Activated T-helper 1 cell treated with anti-CD3 and anti-CD28 coated beads, Interleukin-12 subunit alpha, Interleukin-12 subunit beta, Interleukin-2, Interleukin-4 antibody, amounts not matched to agents 30 ng/mL and 10 ng/mL and 1 ng/mL, durations not matched to agents 14 hours and 24 hours and 36 hours (primary cell): Measurements from ENCODE around the gene MAFG. TPM values are rescaled to one million over a fixed set of nuclear protein-coding genes. Genes with fewer than 3 reads are reported as not detected.

Experiments
- DNase-seq: peaks from one replicate; pipeline ENCODE4 v3.0.0; 2021; ENCODE audit warnings: low spot score
- H3K27ac Mint-ChIP-seq: one replicate; pipeline ENCODE4 v1.8.0; 2021; ENCODE audit warnings: mild to moderate bottlenecking, mixed read lengths
- H3K27me3 Mint-ChIP-seq: one replicate; pipeline ENCODE4 v1.8.0; 2022; ENCODE audit warnings: mild to moderate bottlenecking, moderate library complexity, mixed read lengths; ENCODE audit not compliant: insufficient read depth
- H3K36me3 Mint-ChIP-seq: one replicate; pipeline ENCODE4 v1.8.0; 2021; ENCODE audit warnings: low read depth, mixed read lengths
- H3K4me1 Mint-ChIP-seq: one replicate; pipeline ENCODE4 v1.8.0; 2021; ENCODE audit warnings: low read depth, mixed read lengths
- H3K4me3 Mint-ChIP-seq: one replicate; pipeline ENCODE4 v1.8.0; 2021; ENCODE audit warnings: mild to moderate bottlenecking, moderate library complexity, mixed read lengths
- H3K9me3 Mint-ChIP-seq: one replicate; pipeline ENCODE4 v1.8.0; 2021; ENCODE audit warnings: mixed read lengths
- intact Hi-C: fragments of 100-400 bp; cut with micrococcal nuclease; formaldehyde crosslinking; loops from one replicate; pipeline ENCODE4 v1.15.1; 2024
- total RNA-seq: library from RNA; stranded (reverse); gene quantifications from 2 replicates; pipeline ENCODE4 v1.2.3, GENCODE V29; 2022

Gene MAFG
- total RNA-seq, 1 donor from 2014 or later: 33.8 TPM

DNA sequence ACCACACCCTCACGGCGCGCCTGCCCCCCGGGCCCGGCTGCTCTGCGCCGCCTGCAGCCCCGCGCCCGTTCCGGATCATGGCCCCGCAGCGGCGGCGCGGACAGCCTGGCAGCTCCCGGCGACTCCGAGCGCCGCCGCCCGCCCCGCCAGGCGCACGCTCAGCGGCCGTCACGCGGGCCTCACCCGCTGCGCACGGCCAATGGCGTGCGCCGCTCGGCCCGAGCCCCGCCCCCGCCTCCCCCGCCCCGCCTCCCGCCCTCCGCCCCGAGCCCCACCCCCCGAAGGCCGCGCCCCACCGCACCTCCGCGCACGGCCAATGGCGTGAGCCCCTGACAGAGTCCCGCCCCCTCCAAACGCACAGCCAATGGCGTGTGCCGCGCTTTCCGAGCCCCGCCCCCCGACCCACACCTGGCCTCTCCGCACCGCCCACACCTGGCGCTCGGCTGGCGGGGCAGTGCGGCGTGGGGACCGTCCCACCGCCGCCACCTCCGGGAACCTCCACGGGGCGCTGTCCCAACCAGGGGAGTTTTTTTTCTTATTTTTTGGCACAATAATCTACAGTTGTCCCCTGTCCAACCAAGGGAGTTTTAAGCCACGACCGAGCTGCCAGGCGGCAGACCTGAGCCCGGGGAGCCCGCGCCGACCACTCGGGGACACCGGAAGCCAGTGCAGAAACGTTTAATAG lies 16.1 kb downstream of the MAFG start, which contains the start of gene PCYT2:
Gene PCYT2 (minus strand): TSS at position 123 of the 685 bp plus-strand sequence. CDS start 44 bp downstream, at position 79.
- DNase-seq: peak; percentile 91
- intact Hi-C loops: loop anchor here (1.0 to 2.0 kb wide), 4 partner anchors 15 to 79 kb away; partner anchors contain the start of genes ALYREF, ANAPC11, MAFG and P4HB
- no peaks in the 10 kb centered on the region for H3K9me3 Mint-ChIP-seq
- H3K27me3 Mint-ChIP-seq: no peaks in the 10 kb centered on the region
- peaks cover 22% of the 10 kb centered on the region for H3K36me3 Mint-ChIP-seq
- H3K27ac Mint-ChIP-seq: peak within 1 kb of the TSS; percentile 61
- H3K4me1 Mint-ChIP-seq: peaks cover 26% of the 10 kb centered on the region
- H3K4me3 Mint-ChIP-seq: peak within 1 kb of the TSS; percentile 88

DNA sequence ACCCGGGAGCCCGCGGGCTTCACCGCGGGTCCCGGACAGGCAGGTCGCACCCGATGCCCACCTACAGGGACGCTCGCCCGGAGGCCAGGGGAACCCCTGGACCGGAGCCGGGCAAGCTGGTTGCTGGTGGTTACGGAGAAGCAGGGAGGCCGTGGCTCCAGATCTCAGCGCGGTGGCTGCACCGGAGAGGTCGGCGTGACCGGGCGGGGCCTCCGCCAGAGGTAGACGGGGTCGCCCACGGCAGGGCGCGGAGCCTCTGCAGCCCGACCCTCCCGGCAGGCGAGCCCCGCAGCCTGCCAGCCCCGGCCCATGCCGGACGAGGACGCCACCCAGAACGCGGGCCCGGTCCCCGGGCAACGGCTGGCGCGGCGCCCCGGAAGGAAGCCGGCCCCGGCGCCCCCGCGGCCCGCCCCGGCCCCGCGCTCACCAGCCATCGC lies 16.7 kb downstream of the MAFG start:
- Mint-ChIP-seq H3K27me3 (no peaks in the 10 kb centered on the region), H3K36me3 (peaks cover 18% of the 10 kb centered on the region), H3K4me1 (peaks cover 21% of the 10 kb centered on the region), H3K9me3 (no peaks in the 10 kb centered on the region), H3K4me3 (peak overlapping the region; percentile 88), H3K27ac (peak overlapping the region; percentile 48)
- DNase-seq: no peak
- intact Hi-C loops: loop anchor here (1.0 to 2.0 kb wide), 4 partner anchors 16 to 79 kb away; partner anchors contain the start of genes ALYREF, ANAPC11, MAFG and P4HB

DNA sequence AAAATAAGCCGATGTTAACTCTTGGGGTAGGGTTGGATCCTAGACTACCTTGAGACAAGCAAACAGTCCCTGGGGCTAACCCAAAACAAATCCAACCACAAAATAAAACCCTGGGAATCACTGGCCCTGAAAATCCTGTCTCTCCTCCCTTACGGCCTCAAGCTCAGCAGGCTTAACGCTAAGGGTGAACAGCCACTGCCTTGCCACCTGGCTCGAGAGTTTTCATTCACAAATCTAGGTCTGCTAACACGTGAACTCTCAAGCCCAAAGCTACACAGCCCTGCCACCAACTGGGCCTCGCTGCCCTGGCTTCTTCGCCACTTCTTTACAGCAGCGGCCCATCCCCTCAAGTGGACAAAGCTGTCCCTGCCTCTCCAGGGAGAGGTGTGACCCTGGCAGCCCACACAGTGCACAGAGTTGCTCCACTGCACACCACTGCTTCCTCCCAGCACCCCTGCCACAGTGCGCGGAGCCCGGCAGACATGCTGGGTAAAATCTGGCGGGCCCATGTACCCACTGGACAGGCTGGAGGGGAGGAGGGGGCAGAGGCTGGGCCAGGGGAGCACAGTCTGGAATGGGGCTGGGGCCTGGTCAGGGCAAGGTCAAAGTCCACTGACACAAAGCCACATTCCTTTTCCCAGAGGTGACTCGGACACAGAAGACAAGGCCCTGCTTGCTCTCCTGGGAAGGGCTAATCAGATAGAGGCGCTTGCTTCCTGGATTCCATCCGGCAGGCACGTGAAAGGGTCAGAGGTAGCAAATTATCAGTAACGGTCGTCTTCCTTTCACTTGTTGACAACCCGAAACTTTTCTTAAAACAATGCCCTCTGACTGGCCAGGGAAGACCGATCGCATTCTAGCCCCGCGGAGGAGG lies 17.3 kb downstream of the MAFG start:
- peaks cover 17% of the 10 kb centered on the region for H3K36me3 Mint-ChIP-seq
- no peaks in the 10 kb centered on the region for H3K27me3 Mint-ChIP-seq
- peak overlapping the region; percentile 48 for H3K27ac Mint-ChIP-seq
- no peak for DNase-seq
- H3K9me3 Mint-ChIP-seq: no peaks in the 10 kb centered on the region
- intact Hi-C loops: loop anchor here (2.0 kb wide), 2 partner anchors 17 to 19 kb away; partner anchors contain the start of genes ALYREF, ANAPC11 and MAFG
- peak overlapping the region; percentile 88 for H3K4me3 Mint-ChIP-seq
- peaks cover 19% of the 10 kb centered on the region for H3K4me1 Mint-ChIP-seq

DNA sequence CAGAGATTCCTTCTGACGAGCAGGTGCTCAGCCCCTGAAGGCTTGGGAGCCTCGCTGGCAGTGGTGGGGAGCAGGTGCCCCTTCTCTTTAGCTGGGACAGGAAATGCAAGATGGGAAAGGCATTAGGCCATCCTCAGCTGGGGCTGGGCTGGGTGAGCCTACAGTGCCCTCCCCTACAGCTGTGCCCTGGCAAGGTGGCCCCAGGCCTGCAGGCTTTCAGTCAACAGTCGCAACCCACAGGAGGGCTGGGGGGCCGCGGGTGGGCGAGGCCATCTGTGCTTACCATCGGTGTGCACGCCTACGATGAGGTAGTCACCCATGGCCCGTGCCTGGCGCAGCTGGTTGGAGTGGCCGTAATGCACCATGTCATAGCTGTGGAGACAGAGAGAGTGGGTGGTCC lies 18.3 kb downstream of the MAFG start:
- no peaks in the 10 kb centered on the region for H3K27me3 Mint-ChIP-seq
- peaks cover 19% of the 10 kb centered on the region for H3K4me1 Mint-ChIP-seq
- intact Hi-C loops: no loop called here
- peak overlapping the region; percentile 23 for H3K27ac Mint-ChIP-seq
- peak overlapping the region; percentile 88 for H3K4me3 Mint-ChIP-seq
- H3K9me3 Mint-ChIP-seq: no peaks in the 10 kb centered on the region
- no peak for DNase-seq
- peaks cover 14% of the 10 kb centered on the region for H3K36me3 Mint-ChIP-seq

DNA sequence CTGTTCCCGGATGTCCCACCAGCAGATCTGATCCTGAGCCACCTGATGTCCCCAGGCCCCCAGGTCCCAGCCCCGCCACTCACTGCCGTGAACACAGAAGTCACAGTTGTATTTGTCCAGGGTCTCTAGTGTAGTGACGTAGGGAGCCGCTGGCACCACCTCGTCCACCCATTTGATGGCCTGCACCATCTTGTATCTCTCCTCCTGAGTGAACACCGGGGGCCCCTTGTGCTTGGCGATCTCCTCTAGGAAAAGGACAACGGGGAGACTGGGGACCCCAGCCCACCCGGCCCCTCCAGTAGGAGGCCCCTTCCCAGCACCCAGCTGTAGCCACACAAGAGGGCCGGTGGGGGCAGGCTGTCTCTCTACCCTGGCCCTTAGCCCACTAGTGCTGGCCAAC lies 18.7 kb downstream of the MAFG start:
- Mint-ChIP-seq H3K36me3 (peaks cover 14% of the 10 kb centered on the region), H3K9me3 (no peaks in the 10 kb centered on the region), H3K4me3 (peak overlapping the region; percentile 88), H3K27me3 (no peaks in the 10 kb centered on the region), H3K27ac (no peak overlapping the region), H3K4me1 (peaks cover 19% of the 10 kb centered on the region)
- intact Hi-C loops: no loop called here
- no peak for DNase-seq

DNA sequence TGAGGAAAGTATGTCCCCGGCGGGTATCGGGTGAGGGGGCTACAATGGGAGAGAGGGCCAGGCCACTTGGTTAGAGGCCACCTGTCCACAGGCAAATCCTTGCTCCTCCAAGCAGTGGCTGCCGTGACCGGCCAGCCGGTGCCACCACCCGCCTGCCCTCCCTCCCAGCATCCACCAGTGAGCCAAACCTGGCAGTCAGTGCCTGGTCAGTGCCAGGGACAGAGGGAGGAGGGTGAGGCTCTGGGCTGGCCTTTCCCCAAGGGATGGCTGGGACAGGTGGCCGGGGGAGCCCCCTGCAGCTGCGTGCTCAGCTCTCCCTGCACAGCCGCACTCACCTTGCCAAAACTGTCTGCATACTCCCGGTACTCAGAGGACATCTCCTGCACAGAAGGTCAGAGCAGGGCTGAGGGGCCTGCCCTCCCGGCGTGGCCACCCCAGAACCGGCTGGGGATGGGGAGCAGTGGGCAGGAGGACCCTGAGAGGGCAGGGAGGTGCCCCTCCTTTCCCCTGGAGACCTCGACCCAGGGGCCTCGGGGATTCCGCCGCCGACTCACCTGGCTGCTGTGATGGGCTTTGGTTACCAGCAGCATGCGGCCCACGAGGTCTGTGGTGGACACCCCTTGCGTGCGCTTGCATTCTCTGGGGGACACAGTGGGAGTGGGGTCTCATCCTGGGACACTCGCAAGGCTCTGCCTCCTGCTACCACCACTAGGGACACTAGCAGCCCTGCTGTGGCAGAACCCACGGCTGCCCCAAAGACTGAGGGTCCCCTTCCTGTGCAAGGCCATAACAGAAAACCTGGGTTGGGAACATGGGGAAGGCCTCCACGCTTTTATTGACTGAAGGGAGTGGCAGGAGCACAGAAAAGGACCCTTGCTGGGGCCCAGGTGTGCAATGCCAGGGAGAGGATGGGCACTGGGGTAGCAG lies 20.1 kb downstream of the MAFG start:
- no peaks in the 10 kb centered on the region for H3K27me3 Mint-ChIP-seq

DNA sequence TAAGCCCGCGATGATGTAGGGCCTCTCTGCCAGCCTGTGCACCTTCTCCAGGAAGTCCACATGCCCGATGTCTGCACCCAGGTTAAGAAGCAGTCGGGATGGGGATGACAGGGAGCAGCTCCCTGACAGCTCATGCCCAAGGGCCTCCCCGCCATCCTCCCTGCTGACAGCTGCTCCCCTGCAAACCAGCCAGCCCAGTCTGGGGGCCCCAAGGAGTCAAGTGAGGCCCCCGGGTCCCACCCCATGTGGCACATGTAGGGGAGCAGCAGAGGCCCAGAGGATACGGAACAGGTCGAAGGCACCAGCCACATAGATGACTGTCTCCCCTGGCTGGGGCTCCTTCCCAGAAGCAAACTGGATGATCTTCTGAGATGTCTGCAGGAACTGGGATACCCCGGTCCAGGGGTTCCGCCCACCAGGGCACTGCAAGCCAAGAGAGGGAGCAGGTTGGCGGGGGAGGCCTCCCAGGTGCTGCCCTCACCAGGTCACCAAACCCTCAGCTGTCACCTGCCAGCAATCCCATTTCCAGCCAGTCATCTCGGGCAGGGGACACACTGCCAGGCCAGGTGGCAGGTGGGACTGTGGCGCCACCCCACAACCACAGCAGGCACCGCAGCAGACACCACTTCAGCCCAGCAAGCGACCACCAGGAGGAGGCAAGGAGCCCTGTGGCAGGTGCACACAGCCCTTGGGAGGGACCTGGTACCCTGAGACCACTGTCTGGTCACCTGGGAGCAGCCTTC lies 20.9 kb downstream of the MAFG start:
- Mint-ChIP-seq H3K9me3 (no peaks in the 10 kb centered on the region), H3K4me3 (no peak overlapping the region), H3K27me3 (no peaks in the 10 kb centered on the region), H3K27ac (no peak overlapping the region), H3K4me1 (peaks cover 6% of the 10 kb centered on the region), H3K36me3 (peaks cover 5% of the 10 kb centered on the region)
- no peak for DNase-seq
- intact Hi-C loops: no loop called here

More for the DNA sequence above, 20.1 kb downstream of the MAFG start:
- Mint-ChIP-seq H3K4me1 (peaks cover 13% of the 10 kb centered on the region), H3K36me3 (peaks cover 7% of the 10 kb centered on the region), H3K27ac (no peak overlapping the region), H3K9me3 (no peaks in the 10 kb centered on the region), H3K4me3 (no peak overlapping the region)
- intact Hi-C loops: no loop called here
- no peak for DNase-seq

DNA sequence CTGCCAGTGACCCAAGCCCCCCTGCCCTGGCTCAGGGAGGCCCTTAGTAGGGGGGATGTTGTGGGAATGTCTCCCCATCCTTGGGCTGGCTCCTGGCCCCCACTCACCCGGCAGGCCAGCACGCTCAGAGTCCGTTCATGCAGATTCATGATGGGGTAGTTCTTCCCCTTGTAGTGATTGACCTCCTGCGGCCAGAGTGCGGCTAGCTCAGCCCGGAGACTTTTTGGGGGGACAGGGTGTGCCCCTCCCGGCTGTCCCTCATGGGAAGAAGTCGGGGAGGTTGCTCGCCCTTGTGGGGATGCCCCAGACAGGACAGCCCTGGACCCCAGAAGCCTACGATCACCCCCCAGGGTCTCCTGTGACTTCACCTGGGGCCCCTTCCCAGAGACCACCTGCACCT lies 21.5 kb downstream of the MAFG start:
- Mint-ChIP-seq H3K4me3 (no peak overlapping the region), H3K36me3 (peaks cover 7% of the 10 kb centered on the region), H3K27ac (no peak overlapping the region), H3K27me3 (peaks cover under 1% of the 10 kb centered on the region), H3K9me3 (no peaks in the 10 kb centered on the region), H3K4me1 (peaks cover 9% of the 10 kb centered on the region)
- intact Hi-C loops: no loop called here
- DNase-seq: no peak

DNA sequence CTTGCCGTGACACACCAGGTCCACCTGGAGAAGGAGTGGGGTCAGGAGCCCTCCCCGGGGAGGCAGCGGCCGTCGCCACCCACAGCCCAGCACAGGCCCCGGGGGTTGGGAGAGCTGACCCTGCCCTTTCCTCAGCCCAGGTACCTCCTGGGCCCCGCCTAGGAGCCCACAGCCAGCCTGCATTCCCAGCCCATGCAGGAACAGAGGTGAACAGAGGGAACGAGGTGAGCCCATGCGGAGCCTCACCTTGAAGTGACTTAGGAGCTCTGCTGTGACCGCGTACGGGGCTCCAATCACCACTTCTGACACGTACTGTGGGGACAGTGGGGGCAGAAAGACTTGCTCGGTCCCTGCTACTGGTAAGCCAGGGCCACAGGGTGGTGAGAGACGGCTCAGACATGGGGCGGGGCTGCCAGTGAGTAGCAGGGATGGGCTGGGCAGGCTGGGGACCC lies 22.1 kb downstream of the MAFG start:
- peaks cover 3% of the 10 kb centered on the region for H3K27me3 Mint-ChIP-seq
- no peak for DNase-seq
- peaks cover 12% of the 10 kb centered on the region for H3K36me3 Mint-ChIP-seq
- H3K27ac Mint-ChIP-seq: no peak overlapping the region
- intact Hi-C loops: no loop called here
- no peak overlapping the region for H3K4me3 Mint-ChIP-seq
- peaks cover 13% of the 10 kb centered on the region for H3K4me1 Mint-ChIP-seq
- no peaks in the 10 kb centered on the region for H3K9me3 Mint-ChIP-seq

DNA sequence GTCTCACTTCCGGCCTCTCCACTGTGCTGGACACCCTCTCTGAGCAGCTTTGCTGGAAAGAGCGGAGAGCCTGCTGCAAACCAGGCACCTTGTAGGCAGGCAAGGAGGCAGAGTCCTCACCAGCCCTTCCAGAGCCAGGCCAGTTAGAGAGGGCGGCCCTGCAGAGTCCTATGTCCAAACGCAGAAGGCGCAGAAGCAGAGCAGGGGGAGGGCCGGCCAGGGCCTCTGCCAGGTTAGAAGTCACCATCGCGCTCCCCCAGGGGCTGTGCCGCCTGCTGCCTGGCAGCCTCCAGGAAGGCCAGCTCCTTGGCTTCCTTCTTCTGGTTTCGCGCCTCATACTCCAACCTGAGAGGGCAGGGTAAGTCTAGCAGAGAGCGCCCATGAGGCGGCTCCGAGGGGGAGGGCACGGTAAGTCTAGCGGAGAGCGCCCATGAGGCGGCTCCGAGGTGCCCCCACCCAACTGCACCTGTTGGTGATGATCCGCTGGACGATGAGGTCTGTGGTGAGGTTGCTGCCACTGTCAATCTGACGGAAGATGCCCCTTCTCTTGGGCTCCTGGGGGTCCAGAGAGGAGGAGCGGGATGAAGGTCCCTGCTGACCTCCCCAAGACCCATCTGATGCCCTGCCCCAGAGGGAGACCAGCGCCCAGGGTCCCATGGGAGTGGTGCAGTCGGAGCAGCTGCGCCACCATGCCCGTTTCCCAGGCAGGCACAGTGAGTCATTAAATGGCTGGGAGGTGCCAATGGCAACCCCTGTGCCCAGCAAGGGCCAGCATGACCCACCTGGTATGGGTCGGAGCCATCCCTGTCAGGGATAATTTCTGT lies 22.7 kb downstream of the MAFG start:
- Mint-ChIP-seq H3K9me3 (no peaks in the 10 kb centered on the region), H3K4me3 (no peak overlapping the region)

DNA sequence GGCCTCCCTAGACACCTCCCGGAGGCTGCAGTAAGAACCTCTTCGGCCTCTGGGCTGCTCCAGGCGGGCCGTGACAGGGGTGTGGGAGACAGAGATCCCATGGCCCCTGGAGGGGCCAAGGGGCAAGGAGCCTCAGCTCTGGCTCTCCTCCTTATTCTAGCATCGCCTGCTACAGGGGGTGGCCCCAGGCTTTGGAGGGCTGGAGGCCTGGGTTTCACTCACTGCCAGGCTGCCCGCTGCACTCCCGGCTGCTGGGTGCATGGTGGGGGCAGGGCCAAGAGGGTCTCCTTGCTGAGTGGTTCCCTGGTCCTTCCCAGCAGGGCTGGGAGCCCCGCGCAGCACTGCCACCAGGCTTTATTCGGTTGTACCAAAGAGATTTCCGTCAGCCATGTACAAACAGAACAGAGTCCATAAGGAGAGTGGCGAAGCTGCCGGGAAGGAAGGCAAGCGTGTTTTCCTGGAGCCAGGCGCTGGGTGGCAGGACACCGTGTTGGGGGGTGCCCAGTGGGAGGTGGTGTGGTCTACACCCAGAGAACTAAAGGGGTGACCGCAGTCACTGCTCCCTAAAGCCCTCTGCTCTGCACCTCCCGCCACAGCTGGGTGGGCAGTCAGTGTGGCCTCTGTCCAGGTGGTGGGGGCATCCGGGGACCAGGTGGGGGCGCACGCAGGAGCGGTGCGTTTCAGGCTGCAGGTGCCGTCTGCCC lies 23.5 kb downstream of the MAFG start:
- Mint-ChIP-seq H3K36me3 (peaks cover 13% of the 10 kb centered on the region), H3K4me3 (no peak overlapping the region), H3K9me3 (no peaks in the 10 kb centered on the region), H3K27me3 (peaks cover 3% of the 10 kb centered on the region), H3K27ac (no peak overlapping the region), H3K4me1 (peaks cover 8% of the 10 kb centered on the region)
- no peak for DNase-seq
- intact Hi-C loops: no loop called here

More for the DNA sequence above, 22.7 kb downstream of the MAFG start:
- intact Hi-C loops: no loop called here
- Mint-ChIP-seq H3K4me1 (peaks cover 9% of the 10 kb centered on the region), H3K27me3 (peaks cover 3% of the 10 kb centered on the region), H3K27ac (no peak overlapping the region), H3K36me3 (peaks cover 13% of the 10 kb centered on the region)
- no peak for DNase-seq
